A549 treated with RU486 at 1 μM for 4 hours (cell line): ENCODE results near the gene TAL2. TPM values are rescaled to one million over a fixed set of nuclear protein-coding genes. Genes with fewer than 3 reads are reported as not detected.

ENCODE experiments used
- total RNA-seq: library from RNA; stranded (reverse); fragments of 200-300 nt; extraction: Qiagen RNA extraction; gene quantifications from 5 replicates; pipeline ENCODE4 v1.2.3, GENCODE V29; 2022; ENCODE audit warnings: low read depth

Gene TAL2
- total RNA-seq: 0.22 to 0.32 TPM in 2 of 5 replicates, not detected in the others

GRCh38 chr9:105662184-105663104 is at the start of gene TAL2:
Gene TAL2 (plus strand): TSS chr9:105662457. CDS start chr9:105662497, 40 bp downstream.

GRCh38 chr9:105694190-105694847 is 32.1 kb downstream of the TAL2 start, which contains the start of gene TMEM38B:
Gene TMEM38B (plus strand): TSS chr9:105694541. CDS start chr9:105694661, 120 bp downstream.

Other genes with a start within 250 kb of the TAL2 start
- gene FSD1L, start 214.4 kb upstream of the TAL2 start, total RNA-seq: 1.4 to 4.4 TPM (median 3.7 TPM) in 5 replicates
- gene FKTN, start 104.3 kb upstream of the TAL2 start, total RNA-seq: 5.4 to 8.0 TPM (median 7.4 TPM) in 5 replicates
- 13.7 to 21.5 TPM (median 18.0 TPM) in 5 replicates for gene TMEM38B, start 32.1 kb downstream of the TAL2 start, total RNA-seq